ENCODE data around the gene TDRD5. TPM values are rescaled to one million over a fixed set of nuclear protein-coding genes. Genes with fewer than 3 reads are reported as not detected.

The TDRD5 gene
- total RNA-seq, 1 experiment from 2014 or later = 0.25 TPM

GRCh38 chr1:179728271-179728670, 136.6 kb downstream of the TDRD5 start:
- Histone ChIP-seq H2AFZ (ENCODE audit: low read depth, low read length, poor library complexity, severe bottlenecking) (no peak overlapping the region), H4K20me1 (ENCODE audit: insufficient read depth) (no peaks in the 10 kb centered on the region), H3K27ac (ENCODE audit: low read depth, low read length) (no peak overlapping the region), H3K79me2 (ENCODE audit: insufficient read depth, low read length) (no peaks in the 10 kb centered on the region), H3K27me3 (ENCODE audit: insufficient read depth, low read length) (peaks cover 22% of the 10 kb centered on the region), H3K4me1 (ENCODE audit: control insufficient read depth in 1 of 2, insufficient read depth in 2 of 2, low read length in 2 of 2) (no peaks in the 10 kb centered on the region), H3K9me2 (ENCODE audit: insufficient read depth) (no peaks in the 10 kb centered on the region), H3K4me2 (ENCODE audit: low read length) (no peak overlapping the region), H3K9me3 (ENCODE audit: control insufficient read depth in 1 of 2, insufficient read depth in 1 of 2, low read depth in 1 of 2, low read length in 2 of 2) (no peaks in the 10 kb centered on the region), H3K4me3 (replicated peaks in 1 of 2; ENCODE audit: low read depth in 1 of 2, low read length in 2 of 2) (no peak overlapping the region), H3K9ac (ENCODE audit: low read length) (no peak overlapping the region), H3K36me3 (ENCODE audit: control insufficient read depth in 1 of 2, insufficient read depth in 2 of 2, low read length in 2 of 2) (no peaks in the 10 kb centered on the region)
- ChIA-PET RAD21 (ENCODE audit: low non-redundant PET in 1 of 2, low total read pairs in 2 of 2, uncharacterized antibody in 2 of 2, unreplicated experiment in 2 of 2) (interaction anchor here in 1 of 2 experiments (0.9 kb wide), 1 partner anchor 22 kb away, joined by 3 read pairs; no protein-coding TSS in a partner anchor), CTCF (interaction anchor here (0.9 kb wide), 1 partner anchor 22 kb away, joined by 3 read pairs; no protein-coding TSS in a partner anchor), POLR2A (no interaction called here)
- TF ChIP-seq POLR2AphosphoS5 (IDR thresholded peaks at IDR 0.05; ENCODE audit: low read depth, low read length) (no peak), CBX3 (IDR thresholded peaks at IDR 0.05; ENCODE audit: low read depth) (no peak), JUND (IDR thresholded peaks at IDR 0.05) (no peak), EGR1 (IDR thresholded peaks at IDR 0.05; ENCODE audit: low read depth) (no peak), SIN3A (IDR thresholded peaks at IDR 0.05; ENCODE audit: low read depth) (no peak), MAX (IDR thresholded peaks at IDR 0.05) (no peak), YY1 (IDR thresholded peaks at IDR 0.05; ENCODE audit: extremely low read depth, insufficient replicate concordance, low read depth, low read length) (no peak), FOSL1 (IDR thresholded peaks at IDR 0.05; ENCODE audit: low read depth) (no peak), SRF (IDR thresholded peaks at IDR 0.05; ENCODE audit: low read depth) (no peak), EZH2 (IDR thresholded peaks at IDR 0.05) (no peak), ZFX (IDR thresholded peaks at IDR 0.05) (no peak), SP1 (IDR thresholded peaks at IDR 0.05; ENCODE audit: low read depth) (no peak), RAD21 (IDR thresholded peaks at IDR 0.05; ENCODE audit: low read depth) (no peak), ELF1 (IDR thresholded peaks at IDR 0.05; ENCODE audit: borderline replicate concordance, low read depth) (no peak), TCF7L2 (IDR thresholded peaks at IDR 0.05; ENCODE audit: borderline replicate concordance, extremely low read depth, insufficient read depth, insufficient read length) (no peak), ZNF274 (IDR thresholded peaks at IDR 0.05; ENCODE audit: low read depth, low read length) (no peak), EZH2phosphoT487 (IDR thresholded peaks at IDR 0.05; ENCODE audit: borderline replicate concordance) (no peak)
- TF ChIP-seq, protein P1, sequence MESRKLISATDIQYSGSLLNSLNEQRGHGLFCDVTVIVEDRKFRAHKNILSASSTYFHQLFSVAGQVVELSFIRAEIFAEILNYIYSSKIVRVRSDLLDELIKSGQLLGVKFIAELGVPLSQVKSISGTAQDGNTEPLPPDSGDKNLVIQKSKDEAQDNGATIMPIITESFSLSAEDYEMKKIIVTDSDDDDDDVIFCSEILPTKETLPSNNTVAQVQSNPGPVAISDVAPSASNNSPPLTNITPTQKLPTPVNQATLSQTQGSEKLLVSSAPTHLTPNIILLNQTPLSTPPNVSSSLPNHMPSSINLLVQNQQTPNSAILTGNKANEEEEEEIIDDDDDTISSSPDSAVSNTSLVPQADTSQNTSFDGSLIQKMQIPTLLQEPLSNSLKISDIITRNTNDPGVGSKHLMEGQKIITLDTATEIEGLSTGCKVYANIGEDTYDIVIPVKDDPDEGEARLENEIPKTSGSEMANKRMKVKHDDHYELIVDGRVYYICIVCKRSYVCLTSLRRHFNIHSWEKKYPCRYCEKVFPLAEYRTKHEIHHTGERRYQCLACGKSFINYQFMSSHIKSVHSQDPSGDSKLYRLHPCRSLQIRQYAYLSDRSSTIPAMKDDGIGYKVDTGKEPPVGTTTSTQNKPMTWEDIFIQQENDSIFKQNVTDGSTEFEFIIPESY (IDR thresholded peaks at IDR 0.05; ENCODE audit: extremely low read depth, insufficient replicate concordance, low read length) = no peak
- TF ChIP-seq, protein P2, sequence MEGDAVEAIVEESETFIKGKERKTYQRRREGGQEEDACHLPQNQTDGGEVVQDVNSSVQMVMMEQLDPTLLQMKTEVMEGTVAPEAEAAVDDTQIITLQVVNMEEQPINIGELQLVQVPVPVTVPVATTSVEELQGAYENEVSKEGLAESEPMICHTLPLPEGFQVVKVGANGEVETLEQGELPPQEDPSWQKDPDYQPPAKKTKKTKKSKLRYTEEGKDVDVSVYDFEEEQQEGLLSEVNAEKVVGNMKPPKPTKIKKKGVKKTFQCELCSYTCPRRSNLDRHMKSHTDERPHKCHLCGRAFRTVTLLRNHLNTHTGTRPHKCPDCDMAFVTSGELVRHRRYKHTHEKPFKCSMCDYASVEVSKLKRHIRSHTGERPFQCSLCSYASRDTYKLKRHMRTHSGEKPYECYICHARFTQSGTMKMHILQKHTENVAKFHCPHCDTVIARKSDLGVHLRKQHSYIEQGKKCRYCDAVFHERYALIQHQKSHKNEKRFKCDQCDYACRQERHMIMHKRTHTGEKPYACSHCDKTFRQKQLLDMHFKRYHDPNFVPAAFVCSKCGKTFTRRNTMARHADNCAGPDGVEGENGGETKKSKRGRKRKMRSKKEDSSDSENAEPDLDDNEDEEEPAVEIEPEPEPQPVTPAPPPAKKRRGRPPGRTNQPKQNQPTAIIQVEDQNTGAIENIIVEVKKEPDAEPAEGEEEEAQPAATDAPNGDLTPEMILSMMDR (IDR thresholded peaks at IDR 0.05 in 2 of 3, conservative IDR thresholded peaks at IDR 0.05 in 1 of 3; ENCODE audit: borderline replicate concordance in 1 of 3, insufficient read depth in 1 of 3, low read depth in 2 of 3, low read length in 2 of 3) = no peak
- TF ChIP-seq, protein P3, sequence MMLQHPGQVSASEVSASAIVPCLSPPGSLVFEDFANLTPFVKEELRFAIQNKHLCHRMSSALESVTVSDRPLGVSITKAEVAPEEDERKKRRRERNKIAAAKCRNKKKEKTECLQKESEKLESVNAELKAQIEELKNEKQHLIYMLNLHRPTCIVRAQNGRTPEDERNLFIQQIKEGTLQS (IDR thresholded peaks at IDR 0.05) = no peak
- no peak for ATAC-seq
- no peak for DNase-seq (ENCODE audit: low read depth, low spot score)
- BruUV-seq (replicated peaks) = no TSS peak
- intact Hi-C loops (cut with micrococcal nuclease) = no loop called here

Measured in HCT116 (cell line).